Activated T-helper 1 cell treated with anti-CD3 and anti-CD28 coated beads, Interleukin-12 subunit alpha, Interleukin-12 subunit beta, Interleukin-2, Interleukin-4 antibody, amounts not matched to agents 30 ng/mL and 10 ng/mL and 1 ng/mL, durations not matched to agents 14 hours and 24 hours and 36 hours (primary cell): Measurements from ENCODE around the gene CD70. TPM values are rescaled to one million over a fixed set of nuclear protein-coding genes. Genes with fewer than 3 reads are reported as not detected.
"Not testable (repeated sequence)": the region's sequence is repeated elsewhere in the genome, so short reads cannot be mapped to it uniquely, and the experiment has no call there.

ENCODE experiments used
- DNase-seq: peaks from one replicate; pipeline ENCODE4 v3.0.0; 2021; ENCODE audit warnings: low spot score
- H3K27ac Mint-ChIP-seq: one replicate; pipeline ENCODE4 v1.8.0; 2021; ENCODE audit warnings: mild to moderate bottlenecking, mixed read lengths
- H3K27me3 Mint-ChIP-seq: one replicate; pipeline ENCODE4 v1.8.0; 2022; ENCODE audit warnings: mild to moderate bottlenecking, moderate library complexity, mixed read lengths; ENCODE audit not compliant: insufficient read depth
- H3K36me3 Mint-ChIP-seq: one replicate; pipeline ENCODE4 v1.8.0; 2021; ENCODE audit warnings: low read depth, mixed read lengths
- H3K4me1 Mint-ChIP-seq: one replicate; pipeline ENCODE4 v1.8.0; 2021; ENCODE audit warnings: low read depth, mixed read lengths
- H3K4me3 Mint-ChIP-seq: one replicate; pipeline ENCODE4 v1.8.0; 2021; ENCODE audit warnings: mild to moderate bottlenecking, moderate library complexity, mixed read lengths
- H3K9me3 Mint-ChIP-seq: one replicate; pipeline ENCODE4 v1.8.0; 2021; ENCODE audit warnings: mixed read lengths
- intact Hi-C: fragments of 100-400 bp; cut with micrococcal nuclease; formaldehyde crosslinking; loops from one replicate; pipeline ENCODE4 v1.15.1; 2024
- total RNA-seq: library from RNA; stranded (reverse); gene quantifications from 2 replicates; pipeline ENCODE4 v1.2.3, GENCODE V29; 2022

CD70 gene
- total RNA-seq, 1 donor from 2014 or later = 61.6 TPM

- no peak overlapping the region for H3K27ac Mint-ChIP-seq
- intact Hi-C loops = loop anchor here (5.0 to 10.0 kb wide), 2 partner anchors 35 to 63 kb away; no protein-coding TSS in a partner anchor
Measured at GRCh38 chr19:6551607-6552450, 39.1 kb downstream of the CD70 start.

GRCh38 chr19:6551091-6551490 is 39.9 kb downstream of the CD70 start:
- Mint-ChIP-seq H3K4me3 (no peak overlapping the region), H3K4me1 (peaks cover 7% of the 10 kb centered on the region), H3K27me3 (peaks cover 8% of the 10 kb centered on the region), H3K27ac (no peak overlapping the region), H3K9me3 (peaks cover 5% of the 10 kb centered on the region), H3K36me3 (no peaks in the 10 kb centered on the region)
- intact Hi-C loops = loop anchor here (5.0 to 10.0 kb wide), 2 partner anchors 34 to 64 kb away; no protein-coding TSS in a partner anchor
- no peak for DNase-seq

More at GRCh38 chr19:6551607-6552450, 39.1 kb downstream of the CD70 start:
- H3K36me3 Mint-ChIP-seq = no peaks in the 10 kb centered on the region
- peaks cover 6% of the 10 kb centered on the region for H3K4me1 Mint-ChIP-seq
- H3K4me3 Mint-ChIP-seq = no peak overlapping the region
- H3K27me3 Mint-ChIP-seq = peaks cover 8% of the 10 kb centered on the region
- peak; percentile 40 for DNase-seq
- H3K9me3 Mint-ChIP-seq = peaks cover 5% of the 10 kb centered on the region

- H3K27me3 Mint-ChIP-seq, H3K27ac Mint-ChIP-seq, H3K36me3 Mint-ChIP-seq, H3K4me3 Mint-ChIP-seq, H3K9me3 Mint-ChIP-seq, H3K4me1 Mint-ChIP-seq, DNase-seq: not testable (repeated sequence)
- intact Hi-C loops = loop anchor here (5.0 to 10.0 kb wide), 2 partner anchors 33 to 64 kb away; no protein-coding TSS in a partner anchor
Measured at GRCh38 chr19:6550679-6551078, 40.3 kb downstream of the CD70 start.

- Mint-ChIP-seq H3K4me3 (no peak overlapping the region), H3K27me3 (peaks cover 3% of the 10 kb centered on the region), H3K27ac (no peak overlapping the region), H3K9me3 (peaks cover 5% of the 10 kb centered on the region), H3K36me3 (no peaks in the 10 kb centered on the region), H3K4me1 (peaks cover 13% of the 10 kb centered on the region)
- intact Hi-C loops = no loop called here
- DNase-seq = no peak
Measured at GRCh38 chr19:6543866-6544347, 47.0 kb downstream of the CD70 start.

GRCh38 chr19:6540918-6541689 is 49.8 kb downstream of the CD70 start:
- Mint-ChIP-seq H3K9me3 (no peaks in the 10 kb centered on the region), H3K27ac (no peak overlapping the region), H3K27me3 (peaks cover 1% of the 10 kb centered on the region), H3K4me1 (peaks cover 17% of the 10 kb centered on the region), H3K36me3 (peaks cover 7% of the 10 kb centered on the region), H3K4me3 (no peak overlapping the region)
- DNase-seq = no peak
- intact Hi-C loops = no loop called here

- H3K27me3 Mint-ChIP-seq = peaks cover 2% of the 10 kb centered on the region
- H3K4me3 Mint-ChIP-seq = no peak overlapping the region
- DNase-seq = no peak
- peaks cover 11% of the 10 kb centered on the region for H3K36me3 Mint-ChIP-seq
- no peak overlapping the region for H3K27ac Mint-ChIP-seq
- no peaks in the 10 kb centered on the region for H3K9me3 Mint-ChIP-seq
- peaks cover 27% of the 10 kb centered on the region for H3K4me1 Mint-ChIP-seq
- intact Hi-C loops = no loop called here
Measured at GRCh38 chr19:6539514-6539913, 51.4 kb downstream of the CD70 start.

Other genes with a start within 250 kb of the CD70 start
- 180 and 201 TPM in 2 replicates for gene CLPP, start 229.6 kb downstream of the CD70 start, total RNA-seq
- 24.8 and 27.1 TPM in 2 replicates for gene ALKBH7, start 218.4 kb downstream of the CD70 start, total RNA-seq
- 1.3 and 1.6 TPM in 2 replicates for gene PSPN, start 215.2 kb downstream of the CD70 start, total RNA-seq
- gene GTF2F1, start 198.0 kb downstream of the CD70 start, total RNA-seq = 62.9 and 65.5 TPM in 2 replicates
- 415 and 424 TPM in 2 replicates for gene KHSRP, start 166.3 kb downstream of the CD70 start, total RNA-seq
- gene SLC25A41, start 157.4 kb downstream of the CD70 start, total RNA-seq = 0.24 and 0.31 TPM in 2 replicates
- gene SLC25A23, start 131.4 kb downstream of the CD70 start, total RNA-seq = 18.6 and 20.3 TPM in 2 replicates
- 0.29 and 0.39 TPM in 2 replicates for gene CRB3, start 126.9 kb downstream of the CD70 start, total RNA-seq
- 68.4 and 75.6 TPM in 2 replicates for gene DENND1C, start 109.4 kb downstream of the CD70 start, total RNA-seq
- gene TUBB4A, start 88.8 kb downstream of the CD70 start, total RNA-seq = 2.3 and 3.0 TPM in 2 replicates
- 8.0 and 9.7 TPM in 2 replicates for gene TNFSF9, start 60.1 kb downstream of the CD70 start, total RNA-seq
- 155 TPM in 2 replicates for gene TNFSF14, start 79.0 kb upstream of the CD70 start, total RNA-seq
- gene C3, start 129.5 kb upstream of the CD70 start, total RNA-seq = 6.1 and 7.2 TPM in 2 replicates
- 106 and 108 TPM in 2 replicates for gene GPR108, start 146.4 kb upstream of the CD70 start, total RNA-seq
- 61.2 and 62.0 TPM in 2 replicates for gene TRIP10, start 148.5 kb upstream of the CD70 start, total RNA-seq
- gene SH2D3A, start 176.3 kb upstream of the CD70 start, total RNA-seq = 15.0 and 15.6 TPM in 2 replicates
- 86.8 and 90.4 TPM in 2 replicates for gene VAV1, start 181.6 kb upstream of the CD70 start, total RNA-seq